ENCODE measurements around the gene ING5.

Gene ING5

DNA sequence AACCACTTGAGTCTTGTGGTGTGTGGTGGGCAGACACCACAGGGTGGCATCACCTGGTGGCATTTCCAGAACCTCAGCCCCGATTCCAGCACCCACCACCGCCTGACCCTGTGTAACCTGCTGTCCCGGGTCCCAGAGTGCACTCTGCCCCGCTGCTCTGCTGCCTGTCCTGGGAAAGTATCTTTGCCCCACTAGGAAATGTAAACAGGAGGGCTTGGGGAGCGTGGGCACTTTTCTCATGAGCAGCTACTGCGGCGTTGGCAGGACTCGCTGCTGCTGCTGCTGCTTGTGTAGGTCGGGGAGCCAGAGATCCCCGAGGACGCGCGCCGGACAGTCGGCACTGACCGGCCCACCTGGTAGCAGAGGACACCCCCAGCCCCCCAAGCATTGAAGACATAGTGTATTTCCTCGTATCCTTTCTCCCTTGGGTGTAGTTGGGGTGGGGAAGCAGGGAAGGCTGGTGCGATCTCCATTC, 28.6 kb upstream of the ING5 start:
- DNase-seq, result no peak

DNA sequence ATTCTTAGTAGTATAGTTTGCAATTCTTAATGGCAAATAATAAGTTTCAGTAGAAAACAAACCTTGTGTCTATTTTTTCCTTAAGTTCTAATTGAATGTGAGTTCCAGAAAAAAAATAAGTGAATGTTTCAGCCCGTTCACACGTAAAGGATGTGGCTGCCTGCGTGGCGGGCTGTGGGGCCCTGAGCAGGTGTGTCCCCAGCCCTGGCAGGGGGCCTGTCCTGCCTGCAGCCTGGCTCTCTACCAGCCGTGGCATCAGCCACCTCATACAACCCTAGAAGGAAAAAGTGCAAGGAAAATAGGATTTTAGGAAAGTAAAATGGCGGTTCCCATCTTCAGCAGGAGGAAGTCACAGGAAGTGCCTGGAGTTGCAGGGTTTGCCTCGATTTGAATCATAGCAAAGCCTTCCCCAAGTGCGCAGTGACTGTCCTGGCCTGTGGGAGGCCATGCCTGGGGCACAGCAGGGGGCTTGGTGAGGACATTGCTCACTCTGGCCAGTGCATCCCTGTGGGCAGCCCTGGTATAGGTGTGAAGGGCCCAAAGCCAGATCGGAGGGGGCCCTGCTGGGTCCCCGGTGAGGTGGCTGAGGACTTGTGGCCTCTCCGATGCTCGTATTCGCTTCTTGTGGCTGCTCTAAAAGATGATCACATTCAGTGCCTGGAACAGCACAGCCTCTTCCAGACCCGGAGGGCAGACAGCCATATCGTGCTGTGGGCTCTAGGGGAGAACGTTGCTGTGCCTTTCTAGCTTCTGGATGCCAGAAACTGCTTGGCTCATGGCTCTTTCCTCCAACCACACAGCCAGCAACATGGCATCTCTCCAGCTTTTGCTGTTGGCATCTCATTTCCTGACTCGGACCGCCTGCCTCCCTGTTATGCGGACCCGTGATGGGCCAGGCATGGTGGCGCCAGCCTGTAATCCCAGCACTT, 27.8 kb upstream of the ING5 start:
- no peak for DNase-seq

DNA sequence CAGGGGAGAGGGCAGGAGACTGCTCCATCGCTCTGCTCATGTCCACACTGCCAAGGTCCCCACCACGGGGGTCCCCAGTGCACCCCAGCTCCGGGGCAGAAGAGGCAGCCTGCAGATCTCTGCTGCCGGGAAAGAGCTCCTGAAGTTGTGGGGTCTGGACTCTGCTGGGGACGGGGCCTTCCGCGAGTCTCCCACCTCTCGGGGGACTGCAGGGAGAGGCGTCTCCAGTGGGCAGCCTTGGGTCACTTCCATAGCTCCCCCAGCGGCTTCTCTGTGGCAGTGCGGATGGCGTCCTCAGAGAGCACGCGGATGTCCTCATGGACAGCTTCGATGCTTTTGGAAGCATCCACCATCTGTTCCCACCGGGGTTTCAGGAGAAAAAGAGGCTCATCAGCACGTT, 26.0 kb upstream of the ING5 start:
- no peak for DNase-seq

DNA sequence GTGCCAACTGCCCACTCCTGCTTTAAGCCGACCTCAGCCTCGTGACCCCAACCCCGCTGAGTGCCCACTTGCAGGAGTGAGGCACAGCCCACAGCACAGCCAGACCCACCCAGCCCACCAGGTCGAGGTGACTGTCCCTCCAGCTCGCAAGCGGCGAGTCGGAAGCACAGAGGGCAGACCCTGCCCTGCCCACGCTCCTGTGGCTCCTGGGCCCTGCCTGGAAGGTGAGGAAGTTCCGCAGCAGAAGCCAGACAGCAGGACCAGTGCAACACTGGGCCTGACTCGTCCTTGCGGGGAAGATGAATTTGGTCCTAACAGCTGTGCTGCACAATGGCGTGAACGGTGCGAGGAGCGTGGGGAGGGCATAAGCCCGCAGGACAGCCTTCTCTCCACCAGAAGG, 25.2 kb upstream of the ING5 start:
- DNase-seq, result no peak

DNA sequence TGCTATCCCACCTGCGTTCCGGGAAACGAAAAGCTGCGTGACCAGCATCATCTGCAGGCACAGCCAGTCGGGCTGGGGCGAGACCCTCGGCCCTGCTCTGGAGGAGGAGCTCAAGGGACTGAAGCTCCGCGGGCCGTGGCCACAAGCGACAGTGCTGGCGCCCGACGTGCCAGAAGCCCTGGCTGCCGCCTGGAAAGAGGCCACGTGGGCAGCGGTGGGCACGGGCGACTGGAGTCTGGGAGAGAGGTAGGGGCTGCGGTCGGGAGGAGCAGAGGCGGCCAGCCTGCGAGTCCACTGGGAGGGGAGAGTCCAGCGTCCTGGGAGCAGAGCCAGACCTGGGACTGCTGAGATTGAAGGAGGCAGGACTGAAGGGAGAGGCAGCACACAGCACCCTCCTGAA, 24.4 kb upstream of the ING5 start:
- DNase-seq, result no peak

DNA sequence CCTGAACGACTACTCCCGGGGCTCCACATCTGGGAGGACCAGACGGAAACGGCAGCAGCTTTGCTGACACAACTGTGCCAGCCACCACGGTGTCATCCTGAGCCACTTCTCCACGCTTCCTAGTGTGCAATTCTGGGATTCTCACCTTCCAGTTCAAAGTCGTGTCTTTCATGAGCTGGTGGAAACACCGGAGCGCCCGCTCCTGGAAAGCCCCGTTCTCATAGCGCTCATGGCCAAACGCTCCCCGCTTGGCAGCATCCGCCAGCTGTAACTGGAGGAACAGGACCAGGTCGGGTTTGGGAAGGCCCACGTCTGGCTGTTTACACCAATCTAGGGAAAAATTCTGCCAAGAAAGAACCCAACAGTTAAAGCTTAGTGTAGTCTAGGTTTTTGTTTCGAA, 23.5 kb upstream of the ING5 start:
- no peak for DNase-seq

DNA sequence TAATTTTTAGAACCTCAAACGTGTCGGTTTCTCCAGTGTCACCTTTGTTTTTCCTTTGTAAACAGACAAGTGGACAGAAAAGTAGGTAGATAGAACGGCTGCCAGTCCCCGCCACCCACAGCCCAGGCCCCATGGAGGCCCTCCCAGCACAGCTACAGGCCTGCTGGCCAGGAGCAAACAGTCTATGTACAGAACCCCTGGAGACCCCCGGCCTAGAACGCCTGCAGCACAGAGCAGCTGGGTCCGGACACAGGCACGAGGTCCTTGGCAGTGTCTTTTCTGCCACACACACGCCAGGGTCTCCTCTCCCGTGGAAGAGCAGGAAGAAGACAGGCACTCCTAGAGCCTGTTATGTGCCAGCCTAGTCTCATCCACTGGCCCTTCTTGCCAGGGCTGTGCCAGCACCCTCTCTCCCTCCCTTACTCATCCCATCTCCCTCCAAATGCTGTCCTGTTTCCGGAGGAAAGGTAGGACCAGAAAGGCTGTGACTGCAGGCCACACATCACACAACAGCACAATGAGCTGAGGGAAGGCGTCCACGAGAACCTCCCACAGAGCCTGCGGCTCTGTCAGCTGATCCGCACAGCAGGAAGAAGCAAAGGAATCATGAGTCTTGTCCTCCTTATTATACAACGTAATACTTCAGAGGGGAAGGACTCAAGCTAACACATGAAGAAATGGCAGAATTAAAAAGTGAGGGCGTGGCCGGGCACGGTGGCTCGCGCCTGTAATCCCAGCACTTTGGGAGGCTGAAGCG, 22.9 kb upstream of the ING5 start:
- DNase-seq, result no peak

DNA sequence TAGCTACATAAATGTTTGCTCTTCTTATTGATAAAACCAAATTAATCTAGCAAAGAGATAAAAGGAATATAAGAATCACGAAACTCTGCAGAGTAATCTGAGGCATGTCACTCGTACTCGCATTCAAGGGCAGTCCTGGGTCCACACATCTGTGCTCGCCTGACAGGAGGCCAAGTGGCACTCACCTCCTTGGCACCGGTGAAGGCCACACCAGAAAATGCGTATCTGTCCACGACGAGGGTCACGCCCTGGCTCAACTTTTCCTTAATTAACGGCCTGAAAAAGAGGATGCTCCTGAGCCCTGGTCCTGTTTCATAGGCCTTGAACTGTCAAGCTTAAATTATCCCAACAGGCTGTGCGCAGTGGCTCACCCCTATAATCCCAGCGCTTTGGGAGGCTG, 21.8 kb upstream of the ING5 start:
- DNase-seq, result no peak

DNA sequence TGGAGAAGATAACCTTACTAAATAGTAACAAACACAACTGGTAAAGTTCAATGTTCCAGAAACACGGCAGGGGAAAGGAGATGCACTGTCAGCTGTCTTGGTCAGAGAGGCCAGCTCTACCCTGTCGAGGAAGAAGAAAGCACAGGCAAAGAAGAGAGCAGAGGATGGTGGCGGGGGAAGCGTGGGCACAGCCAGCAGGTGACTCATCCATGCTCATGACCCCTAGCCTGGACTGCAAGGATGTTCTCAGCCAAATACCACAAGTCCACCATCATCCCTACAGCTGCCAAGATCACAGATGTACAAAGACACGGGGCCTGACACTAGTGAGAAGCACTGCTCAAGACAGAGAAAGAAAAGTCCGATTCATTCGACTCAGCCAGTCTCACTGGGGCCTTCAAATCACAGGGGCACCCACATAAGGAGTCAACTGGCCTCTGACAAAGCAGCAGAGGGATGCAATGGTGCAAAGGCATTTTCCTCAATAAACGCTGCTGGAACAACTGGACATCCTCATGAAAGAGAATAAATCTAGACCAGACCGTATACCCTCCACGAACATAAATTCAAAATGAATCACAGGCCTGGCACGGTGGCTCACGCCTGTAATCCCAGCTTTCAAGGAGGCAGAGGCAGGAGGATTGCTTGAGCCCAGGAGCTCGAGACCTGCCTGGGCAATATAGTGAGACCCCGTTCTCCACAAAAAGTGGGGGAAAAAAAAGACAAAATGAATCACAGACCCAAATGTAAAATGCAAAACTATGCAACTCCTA, 20.8 kb upstream of the ING5 start:
- DNase-seq, result no peak

DNA sequence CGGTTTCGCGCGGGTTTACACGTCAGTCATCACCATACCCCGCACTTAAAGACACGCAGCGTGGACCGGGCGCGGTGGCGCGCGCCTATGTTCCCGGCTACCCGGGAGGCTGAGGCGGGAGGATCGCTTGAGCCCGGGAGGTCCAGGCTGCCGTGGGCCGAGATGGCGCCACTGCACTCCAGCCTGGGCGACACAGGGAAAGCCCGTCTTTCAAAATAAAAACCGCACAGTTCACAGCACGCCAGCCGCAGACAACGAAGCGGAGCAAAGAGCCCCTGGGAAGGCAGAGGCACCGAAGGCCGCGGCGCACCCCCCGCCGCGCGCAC, 15.6 kb upstream of the ING5 start:
- DNase-seq, result no peak

DNA sequence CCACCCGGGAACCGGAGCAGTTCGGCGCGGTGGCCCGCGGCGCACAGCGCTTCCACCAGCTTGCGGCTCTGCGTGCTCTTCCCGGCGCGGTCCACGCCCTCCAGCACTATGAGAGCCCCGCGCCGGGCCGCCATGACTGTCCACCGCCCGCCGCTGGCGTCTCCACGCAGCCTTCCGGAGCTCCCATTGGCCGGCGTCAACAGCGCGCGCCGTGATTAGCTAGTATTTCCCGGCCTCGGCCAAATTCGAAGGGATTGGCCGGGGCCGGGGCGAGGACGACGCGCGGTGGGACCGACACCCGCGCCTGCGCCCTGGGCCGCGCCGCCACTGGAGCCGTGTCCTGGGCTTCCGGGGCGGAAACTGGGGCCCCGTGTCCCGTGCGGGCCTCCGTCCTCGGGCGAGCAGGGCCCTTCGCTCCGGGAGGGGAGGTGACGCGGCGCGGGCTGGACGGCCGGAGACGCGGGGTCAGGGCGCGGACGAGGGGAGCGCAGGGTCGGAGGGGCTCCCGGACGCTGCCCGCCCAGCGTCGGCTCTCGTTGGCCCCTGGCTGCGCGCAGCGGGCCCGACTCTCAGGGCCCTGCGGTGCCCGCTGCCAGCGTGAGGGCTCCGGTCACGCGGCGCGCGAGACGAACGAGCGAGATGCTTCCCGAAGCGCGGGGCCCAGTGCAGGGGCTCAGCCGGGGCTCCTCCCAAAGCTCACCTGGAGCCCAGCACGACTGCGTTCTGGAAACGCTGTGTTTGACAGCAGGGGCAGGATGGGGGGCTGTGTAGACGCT, 15.0 kb upstream of the ING5 start, which contains the start of gene DTYMK:
Gene DTYMK, minus strand, starts transcription at position 166 of the 776 bp plus-strand sequence. Its CDS starts 32 bp downstream, at position 134.
- peak; percentile 94 for DNase-seq

DNA sequence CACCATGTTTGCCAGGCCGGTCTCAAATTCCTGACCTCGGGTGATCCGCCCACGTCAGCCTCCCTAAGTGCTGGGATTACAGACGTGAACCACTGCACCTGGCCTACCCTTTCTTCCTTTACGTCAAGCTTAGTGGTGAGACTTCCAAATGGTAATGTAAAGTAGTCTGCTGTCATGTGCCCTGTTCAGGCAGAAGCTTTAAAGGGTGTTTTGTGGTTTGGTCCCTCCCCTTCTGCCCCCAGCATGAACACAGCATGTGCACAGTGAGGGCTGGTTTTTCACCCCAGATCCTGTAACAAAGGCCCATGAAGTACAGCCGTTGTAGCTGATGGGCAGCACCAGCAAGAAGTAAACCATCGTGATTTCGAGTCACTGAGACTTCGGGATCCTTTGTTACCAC, 12.5 kb upstream of the ING5 start:
- no peak for DNase-seq

DNA sequence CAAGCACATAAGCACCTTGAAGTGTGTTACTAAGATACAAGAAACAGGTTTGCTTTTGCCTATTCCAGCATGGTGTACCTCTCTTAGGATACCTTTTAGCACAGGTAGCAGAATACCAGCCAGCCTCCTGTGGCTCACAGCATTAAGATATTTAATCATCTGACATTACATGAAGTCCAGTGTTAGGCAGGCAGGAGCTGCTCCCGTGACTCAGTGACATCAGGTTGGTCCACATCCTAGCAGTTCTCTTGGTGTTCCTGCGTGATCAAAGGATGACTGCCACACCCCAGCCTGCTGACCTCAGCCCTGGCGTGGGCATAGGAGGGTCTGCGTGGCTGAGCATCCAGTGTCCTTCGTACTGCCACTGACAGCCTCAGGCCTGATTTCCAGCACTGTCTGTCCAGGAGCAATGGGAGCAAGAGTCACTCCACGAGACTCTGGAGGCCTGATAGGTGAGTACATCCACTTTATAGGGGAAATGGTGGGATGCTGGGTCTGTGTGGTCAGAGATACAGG, 11.6 kb upstream of the ING5 start:
- DNase-seq, result no peak

DNA sequence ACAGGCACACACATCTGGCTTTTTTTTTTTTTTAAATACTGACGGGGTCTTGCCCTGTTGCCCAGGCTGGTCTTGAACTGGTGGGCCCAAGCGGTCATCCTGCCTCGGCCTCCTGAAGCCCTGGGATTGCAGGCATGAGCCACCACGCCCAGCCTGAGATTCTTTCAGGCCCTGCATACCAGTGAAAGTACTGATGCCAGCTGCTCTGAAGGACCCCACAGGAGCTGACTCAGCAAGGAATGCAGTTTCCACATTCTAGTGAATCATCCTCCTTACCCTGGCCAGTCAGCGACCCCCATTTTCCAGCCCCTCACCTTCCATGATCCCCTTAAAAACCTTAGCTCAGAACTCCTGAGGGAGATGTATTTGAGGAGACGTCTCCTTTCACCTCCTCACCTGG, 9.4 kb upstream of the ING5 start:
- DNase-seq, result no peak

DNA sequence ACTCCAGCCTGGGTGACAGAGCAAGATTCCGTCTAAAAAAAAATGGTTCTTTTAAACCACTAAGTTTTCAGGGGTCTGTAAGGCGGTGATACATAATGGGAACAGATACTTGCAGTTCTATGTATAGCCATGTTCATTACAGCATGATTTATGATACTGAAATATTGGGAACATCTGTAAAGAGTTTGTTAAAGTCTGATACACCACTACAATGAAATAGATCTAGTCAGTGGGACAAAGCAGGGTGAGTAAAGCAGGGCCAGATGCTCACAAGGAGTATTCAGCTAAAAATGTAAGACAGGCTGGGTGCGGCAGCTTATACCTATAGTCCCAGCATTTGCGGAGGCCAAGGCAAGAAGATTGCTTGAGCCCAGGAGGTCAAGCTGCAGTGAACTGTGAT, 6.2 kb upstream of the ING5 start:
- DNase-seq, result no peak

DNA sequence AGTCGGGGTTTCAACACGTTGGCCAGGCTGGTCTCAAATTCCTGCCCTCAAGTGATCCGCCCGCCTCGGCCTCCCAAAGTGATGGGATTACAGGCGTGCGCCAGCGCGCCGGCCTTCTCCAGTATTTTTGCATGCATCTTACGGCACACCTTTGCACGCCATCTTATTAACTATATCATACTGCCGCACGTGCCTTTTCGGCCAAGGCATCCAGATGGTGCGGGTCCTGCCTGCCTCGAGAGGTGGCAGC, 765 bp upstream of the ING5 start:
- no peak for DNase-seq

DNA sequence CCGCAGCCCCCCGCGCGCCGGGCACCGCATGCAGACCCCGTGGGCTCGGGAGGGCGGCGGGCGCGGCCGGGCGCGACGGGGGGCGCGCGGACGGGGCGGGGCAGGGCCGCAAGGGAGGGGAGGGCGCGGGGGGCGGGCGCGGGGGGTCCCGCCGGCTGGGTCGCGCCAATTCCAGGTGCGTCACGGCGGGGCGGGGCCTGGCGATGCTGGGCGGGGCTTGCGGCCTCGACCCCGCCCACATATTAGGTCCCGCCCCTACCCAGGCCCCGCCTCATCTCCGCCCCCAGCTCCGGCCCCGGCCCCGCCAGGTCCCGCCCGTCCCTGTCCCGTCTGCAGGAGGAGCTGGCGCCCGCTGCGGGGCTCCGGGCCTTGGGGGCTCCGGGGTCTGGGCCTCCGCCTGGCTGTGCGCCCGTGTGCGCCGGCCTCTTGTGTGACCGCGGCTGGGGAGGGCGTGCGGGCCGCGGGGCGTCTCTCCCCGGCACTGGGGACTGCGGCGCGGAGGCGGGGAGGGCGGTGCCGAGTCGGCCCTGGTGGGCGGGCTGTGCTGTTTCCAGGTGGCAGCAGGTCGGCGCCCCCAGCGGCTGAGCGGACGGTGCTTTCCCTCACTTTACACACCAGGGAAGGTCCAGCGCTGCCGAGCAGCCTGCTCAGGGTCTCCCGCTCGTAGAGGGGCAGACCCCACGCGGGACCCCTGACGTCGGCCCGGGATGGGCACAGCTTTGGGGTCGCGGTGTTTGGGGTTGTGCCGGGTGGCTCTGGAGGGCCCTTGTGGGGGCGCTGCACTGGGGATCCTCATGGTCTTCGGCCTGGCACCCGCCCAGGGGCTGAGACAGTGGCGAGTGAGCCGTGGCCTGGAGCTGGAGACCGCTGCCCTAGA, 554 bp downstream of the ING5 start:
- DNase-seq, result peak; percentile 80

DNA sequence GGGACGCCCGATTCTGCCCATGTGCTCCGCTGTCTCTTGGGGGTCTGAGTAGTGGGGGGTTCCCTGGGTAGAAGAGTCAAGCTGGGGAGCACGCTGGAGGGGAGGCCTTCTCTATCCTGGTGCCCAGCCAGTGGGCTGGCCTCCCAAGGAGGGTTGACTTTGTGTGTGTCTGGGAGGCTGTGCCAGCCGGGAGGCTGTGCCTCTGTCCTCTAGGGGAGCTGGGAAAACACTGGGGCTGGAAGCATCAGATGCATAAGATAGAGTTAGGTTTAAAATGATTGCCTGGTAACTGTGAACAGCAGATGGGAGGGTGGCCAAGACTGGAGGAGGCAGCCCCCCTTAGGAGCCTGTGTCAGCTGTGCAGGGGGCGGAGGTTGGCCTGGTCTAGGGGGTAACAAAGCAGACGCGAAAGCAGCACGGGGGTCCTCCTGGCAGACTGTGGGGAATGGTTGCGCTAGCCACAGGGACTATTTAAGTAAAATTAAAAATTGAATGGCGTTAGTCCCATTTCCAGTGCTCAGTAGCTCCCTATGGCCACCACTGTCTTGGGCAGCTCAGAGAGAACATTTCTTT, 1.3 kb downstream of the ING5 start:
- DNase-seq, result no peak

DNA sequence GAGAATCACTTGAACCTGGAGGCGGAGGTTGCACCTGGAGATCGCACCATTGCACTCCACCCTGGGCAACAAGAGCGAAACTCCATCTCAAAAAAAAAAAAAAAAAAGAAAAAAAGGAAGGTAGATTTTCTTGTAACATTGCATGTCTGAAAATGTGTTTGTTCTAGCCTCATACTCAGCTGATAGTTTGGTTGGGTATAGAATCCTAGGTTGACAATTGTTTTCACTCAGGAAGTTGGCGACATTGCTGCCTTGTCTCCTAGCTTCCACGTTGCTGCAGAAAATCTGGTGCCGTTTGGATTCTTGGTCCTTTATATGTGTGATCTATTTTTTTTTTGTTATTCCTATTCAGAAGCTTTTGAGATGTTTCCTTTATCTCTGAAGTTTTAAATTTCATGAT, 4.7 kb downstream of the ING5 start:
- DNase-seq, result no peak

DNA sequence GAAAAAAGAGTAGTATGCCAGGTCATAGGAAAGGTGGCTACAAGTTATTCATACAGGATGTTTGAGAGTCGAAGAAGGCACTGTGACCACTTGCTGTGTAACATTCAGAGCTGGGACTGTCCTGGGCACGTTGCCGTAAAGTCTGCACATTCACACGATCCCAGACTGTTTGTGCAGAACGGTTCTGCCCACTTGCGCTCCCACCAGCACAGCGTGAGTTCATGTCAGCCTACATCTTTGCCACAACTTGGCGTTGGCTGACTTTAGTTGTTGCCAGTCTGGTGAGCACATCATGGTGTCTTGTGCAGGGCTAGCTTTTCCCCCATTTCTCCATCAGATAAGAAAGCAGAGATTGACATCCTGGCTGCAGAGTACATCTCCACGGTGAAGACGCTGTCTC, 7.0 kb downstream of the ING5 start:
- DNase-seq, result no peak

DNA sequence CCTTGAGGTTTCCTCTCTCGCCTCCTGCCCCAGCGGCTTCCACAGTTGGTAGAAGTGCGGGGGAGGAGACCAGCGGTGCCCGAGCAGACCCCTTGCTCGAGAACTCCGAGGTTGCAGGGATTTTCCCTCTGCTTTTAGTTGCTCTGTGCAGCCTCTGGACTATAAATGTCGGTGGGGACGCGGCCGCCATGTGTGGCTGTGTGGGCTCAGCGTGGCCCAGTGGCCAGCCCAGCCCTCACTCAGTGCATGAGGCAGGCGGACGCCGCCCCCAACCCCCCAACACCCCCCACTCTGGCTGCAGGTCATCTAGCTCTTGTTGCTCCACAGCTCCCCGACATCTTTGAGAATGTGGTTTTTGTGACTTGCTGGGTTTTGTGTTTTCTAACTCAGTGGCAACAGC, 17.3 kb downstream of the ING5 start:
- no peak for DNase-seq

Data from activated effector memory CD4-positive, alpha-beta T cell treated with Interleukin-2 at 50 U/mL for 16 hours (primary cell).